AG09319 (cell line): ENCODE data around the gene LAMTOR5.
A peak's percentile ranks its signal among the peaks of the same experiment; 100 is the strongest.

ENCODE experiments used
- DNase-seq: peaks from one replicate; pipeline ENCODE4 v3.0.0-alpha.2; 2010; ENCODE audit warnings: low read depth; ENCODE audit errors: extremely low read depth
- TF ChIP-seq, protein P1 (sequence below): IDR thresholded peaks from 2 replicates; pipeline ENCODE4 v1.5.1; 2011; ENCODE audit warnings: low read depth, mild to moderate bottlenecking, inconsistent platforms, low read length, moderate library complexity

Gene LAMTOR5

GRCh38 chr1:110407260-110408210 is at the start of gene LAMTOR5:
Gene LAMTOR5 (minus strand): TSS chr1:110407694. CDS start chr1:110407620, 74 bp downstream.
- TF ChIP-seq, protein P1, sequence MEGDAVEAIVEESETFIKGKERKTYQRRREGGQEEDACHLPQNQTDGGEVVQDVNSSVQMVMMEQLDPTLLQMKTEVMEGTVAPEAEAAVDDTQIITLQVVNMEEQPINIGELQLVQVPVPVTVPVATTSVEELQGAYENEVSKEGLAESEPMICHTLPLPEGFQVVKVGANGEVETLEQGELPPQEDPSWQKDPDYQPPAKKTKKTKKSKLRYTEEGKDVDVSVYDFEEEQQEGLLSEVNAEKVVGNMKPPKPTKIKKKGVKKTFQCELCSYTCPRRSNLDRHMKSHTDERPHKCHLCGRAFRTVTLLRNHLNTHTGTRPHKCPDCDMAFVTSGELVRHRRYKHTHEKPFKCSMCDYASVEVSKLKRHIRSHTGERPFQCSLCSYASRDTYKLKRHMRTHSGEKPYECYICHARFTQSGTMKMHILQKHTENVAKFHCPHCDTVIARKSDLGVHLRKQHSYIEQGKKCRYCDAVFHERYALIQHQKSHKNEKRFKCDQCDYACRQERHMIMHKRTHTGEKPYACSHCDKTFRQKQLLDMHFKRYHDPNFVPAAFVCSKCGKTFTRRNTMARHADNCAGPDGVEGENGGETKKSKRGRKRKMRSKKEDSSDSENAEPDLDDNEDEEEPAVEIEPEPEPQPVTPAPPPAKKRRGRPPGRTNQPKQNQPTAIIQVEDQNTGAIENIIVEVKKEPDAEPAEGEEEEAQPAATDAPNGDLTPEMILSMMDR, result peak; percentile 17
- DNase-seq, result peak; percentile 76

- DNase-seq, result no peak
- TF ChIP-seq, protein P1, result no peak
These were observed 49.7 kb upstream of the LAMTOR5 start for GRCh38 chr1:110457206-110457605.

DNA sequence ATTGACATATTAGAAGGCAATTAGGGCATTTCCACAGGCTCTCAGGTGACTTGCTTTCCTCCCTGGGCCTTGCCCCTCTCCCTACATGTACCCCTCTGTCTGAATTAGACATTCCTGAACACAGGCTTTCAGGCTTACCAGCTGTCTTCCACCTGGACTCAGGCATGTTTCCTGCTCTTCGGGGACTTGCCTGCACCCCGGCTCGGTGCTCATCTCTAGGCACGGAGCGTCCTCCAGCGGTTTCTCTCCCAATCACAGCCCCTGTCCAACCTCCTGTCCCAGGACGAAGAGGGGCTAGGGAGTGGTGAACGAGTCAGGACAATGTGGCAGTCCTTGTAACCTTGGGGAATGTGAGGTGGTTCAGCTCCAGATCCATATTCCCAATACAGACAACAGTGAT is 47.7 kb upstream of the LAMTOR5 start:
- TF ChIP-seq, protein P1, result no peak; the same call in 1 of the 2 replicates
- DNase-seq, result no peak

GRCh38 chr1:110454328-110454727 is 46.8 kb upstream of the LAMTOR5 start:
- no peak for DNase-seq
- TF ChIP-seq, protein P1, result no peak

DNA sequence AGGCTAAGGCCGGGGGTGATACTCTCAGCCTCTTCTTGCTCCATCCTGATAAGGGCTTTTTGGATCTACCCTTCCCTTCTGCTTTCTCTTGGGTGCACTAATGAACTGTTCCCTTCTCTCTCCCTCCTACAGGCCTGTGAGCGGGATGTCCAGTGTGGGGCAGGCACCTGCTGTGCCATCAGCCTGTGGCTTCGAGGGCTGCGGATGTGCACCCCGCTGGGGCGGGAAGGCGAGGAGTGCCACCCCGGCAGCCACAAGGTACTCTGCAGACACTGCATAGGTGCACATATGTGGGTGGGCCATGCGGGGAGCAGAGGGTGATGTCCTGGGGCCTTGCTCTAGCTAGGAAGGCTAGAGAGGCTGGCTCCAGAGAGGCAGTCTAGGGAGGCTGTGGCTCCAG is 46.3 kb upstream of the LAMTOR5 start:
- DNase-seq, result no peak
- TF ChIP-seq, protein P1, result no peak

DNA sequence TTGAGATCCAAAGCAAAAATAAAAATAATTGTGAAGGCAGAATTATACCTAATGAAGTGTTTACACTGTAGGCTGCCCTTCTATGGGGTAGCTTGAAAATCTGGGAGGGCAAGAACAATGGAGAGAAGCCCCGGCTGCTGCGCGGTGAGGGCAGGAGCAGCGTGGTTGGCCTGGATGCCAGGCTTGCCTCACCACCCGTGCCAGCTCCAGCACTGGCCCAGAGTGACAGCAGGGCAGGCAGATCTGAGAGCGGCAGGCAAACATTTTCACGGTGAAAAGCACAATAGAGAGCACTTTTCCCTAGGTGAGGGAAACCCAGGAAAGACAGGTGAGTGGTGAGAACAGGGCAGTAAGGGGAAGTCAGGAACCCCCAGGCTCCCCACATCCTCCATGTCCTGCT is 44.8 kb upstream of the LAMTOR5 start:
- TF ChIP-seq, protein P1, result no peak
- no peak for DNase-seq

DNA sequence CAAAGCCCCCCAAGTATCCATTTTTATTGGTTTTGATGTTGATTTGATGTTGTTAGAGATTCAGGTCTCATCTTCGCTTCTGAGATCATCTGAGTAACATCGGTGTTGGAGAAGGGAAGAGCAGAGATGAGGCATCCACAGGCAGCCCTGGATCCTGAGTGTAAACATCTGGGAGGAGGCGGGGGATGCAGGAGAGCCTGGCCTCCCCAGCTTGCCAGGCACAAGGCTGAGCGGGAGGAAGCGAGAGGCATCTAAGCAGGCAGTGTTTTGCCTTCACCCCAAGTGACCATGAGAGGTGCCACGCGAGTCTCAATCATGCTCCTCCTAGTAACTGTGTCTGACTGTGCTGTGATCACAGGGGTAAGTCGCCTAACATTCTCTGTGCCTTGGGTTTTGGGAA is 43.4 kb upstream of the LAMTOR5 start, which contains the start of gene PROK1:
TSS of gene PROK1 (plus strand) at position 221 of the 400 bp plus-strand sequence. CDS start at position 289, 68 bp downstream.
- DNase-seq, result no peak
- TF ChIP-seq, protein P1, result no peak
